ENCODE data around the gene ITPA. TPM values are rescaled to one million over a fixed set of nuclear protein-coding genes. Genes with fewer than 3 reads are reported as not detected.

The ITPA gene
- total and polyA plus RNA-seq, 2 of the 13 experiments (the other 11 are each of a cell fraction or from before 2014, with no cell fraction given) = 60.1 to 103 TPM

GRCh38 chr20:3203315-3204123 is 5.8 kb upstream of the ITPA start (continued):
- TF ChIP-seq, protein P1, sequence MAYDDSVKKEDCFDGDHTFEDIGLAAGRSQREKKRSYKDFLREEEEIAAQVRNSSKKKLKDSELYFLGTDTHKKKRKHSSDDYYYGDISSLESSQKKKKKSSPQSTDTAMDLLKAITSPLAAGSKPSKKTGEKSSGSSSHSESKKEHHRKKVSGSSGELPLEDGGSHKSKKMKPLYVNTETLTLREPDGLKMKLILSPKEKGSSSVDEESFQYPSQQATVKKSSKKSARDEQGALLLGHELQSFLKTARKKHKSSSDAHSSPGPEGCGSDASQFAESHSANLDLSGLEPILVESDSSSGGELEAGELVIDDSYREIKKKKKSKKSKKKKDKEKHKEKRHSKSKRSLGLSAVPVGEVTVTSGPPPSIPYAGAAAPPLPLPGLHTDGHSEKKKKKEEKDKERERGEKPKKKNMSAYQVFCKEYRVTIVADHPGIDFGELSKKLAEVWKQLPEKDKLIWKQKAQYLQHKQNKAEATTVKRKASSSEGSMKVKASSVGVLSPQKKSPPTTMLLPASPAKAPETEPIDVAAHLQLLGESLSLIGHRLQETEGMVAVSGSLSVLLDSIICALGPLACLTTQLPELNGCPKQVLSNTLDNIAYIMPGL (CRISPR knock-in tag; IDR thresholded peaks at IDR 0.05; ENCODE audit: borderline replicate concordance in 1 of 2, low read depth in 1 of 2) = peak; percentile 19 to 36; a peak in 3 of 4 replicates
- TF ChIP-seq RERE (CRISPR knock-in tag; IDR thresholded peaks at IDR 0.05; ENCODE audit: low read depth) (0 out of 2 replicates have a peak, but pooled peaks have one; percentile 0), ATF3 (CRISPR knock-in tag; IDR thresholded peaks at IDR 0.05) (0 out of 2 replicates have a peak, but pooled peaks have one; percentile 58), PCBP2 (optimal IDR thresholded peaks at IDR 0.05; ENCODE audit: low read depth, low read length, poor library complexity, severe bottlenecking) (peak; percentile 10), ZBTB1 (CRISPR knock-in tag; IDR thresholded peaks at IDR 0.05; ENCODE audit: borderline replicate concordance) (no peak), ZBTB2 (CRISPR knock-in tag; IDR thresholded peaks at IDR 0.05; ENCODE audit: low read depth) (peak; percentile 67; the same call in 1 of the 2 replicates), ZNF580 (CRISPR knock-in tag; IDR thresholded peaks at IDR 0.05; ENCODE audit: borderline replicate concordance, low read depth) (0 out of 2 replicates have a peak, but pooled peaks have one; percentile 24), REL (CRISPR knock-in tag; conservative IDR thresholded peaks at IDR 0.05) (peak; percentile 97), ZNF441 (CRISPR knock-in tag; IDR thresholded peaks at IDR 0.05; ENCODE audit: borderline replicate concordance) (peak; percentile 56), HOXA9 (CRISPR knock-in tag; IDR thresholded peaks at IDR 0.05; ENCODE audit: borderline replicate concordance) (peak; percentile 76; the same call in 1 of the 2 replicates), ZNF577 (CRISPR knock-in tag; IDR thresholded peaks at IDR 0.05; ENCODE audit: borderline replicate concordance, low read depth) (no peak), KMT2A (CRISPR knock-in tag; IDR thresholded peaks at IDR 0.05) (peak; percentile 13; the same call in 1 of the 2 replicates), CSRNP1 (CRISPR knock-in tag; IDR thresholded peaks at IDR 0.05) (peak; percentile 94; the same call in 1 of the 2 replicates), SALL1 (CRISPR knock-in tag; IDR thresholded peaks at IDR 0.05) (no peak; the same call in 1 of the 2 replicates), MED8 (CRISPR knock-in tag; IDR thresholded peaks at IDR 0.05; ENCODE audit: insufficient replicate concordance) (peak; percentile 45)

All from HepG2 (cell line).